Stomach (tissue), 4 donors: Measurements from ENCODE around the gene ENTPD2.

Experiments
- POLR2A ChIP-seq, 4 donors: fragments of 450-650 bp; IDR thresholded peaks; one replicate each; pipeline ENCODE4 v1.6.1; 2016; ENCODE audit warnings: antibody characterized with exemption in 4 of 4, control low read depth in 2 of 4, mild to moderate bottlenecking in 1 of 4, moderate library complexity in 1 of 4
- POLR2AphosphoS5 ChIP-seq, 3 donors: sonication (generic); formaldehyde crosslinking; IDR thresholded peaks; one replicate each; pipeline ENCODE4 v1.6.1; 2016; ENCODE audit warnings: antibody characterized with exemption in 3 of 3

DNA sequence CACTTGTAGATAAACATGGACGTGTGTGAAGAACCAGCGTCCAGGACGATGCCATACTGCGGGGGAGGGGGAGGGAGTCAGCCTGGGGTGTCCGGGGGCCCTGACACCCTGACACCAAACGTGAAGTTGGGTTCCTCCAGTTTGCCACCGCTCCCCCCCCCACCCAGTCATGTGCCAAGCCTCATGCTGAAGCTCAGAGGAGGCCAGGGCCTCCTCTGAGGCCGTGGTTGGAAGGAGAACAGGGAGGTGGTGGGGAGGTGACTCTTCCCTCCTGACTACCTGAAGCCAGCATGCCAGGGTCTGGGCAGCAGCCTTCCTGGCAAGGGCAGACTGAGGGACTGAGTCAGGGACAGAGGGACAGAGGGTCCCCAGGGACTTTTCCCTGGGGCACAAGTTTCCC lies 1.6 kb downstream of the ENTPD2 start:
- TF ChIP-seq POLR2AphosphoS5 (IDR thresholded peaks at IDR 0.05) (no peak), POLR2A (IDR thresholded peaks at IDR 0.05) (no peak)
